Measurements from ENCODE around the gene PPP3CA. TPM values are rescaled to one million over a fixed set of nuclear protein-coding genes. Genes with fewer than 3 reads are reported as not detected.

Gene PPP3CA
- total RNA-seq, 2 experiments from 2014 or later, result 24.6 to 25.9 TPM

GRCh38 chr4:101230801-101231426 is 116.4 kb downstream of the PPP3CA start:
- Mint-ChIP-seq H3K36me3 (ENCODE audit: low read depth) (no peaks in the 10 kb centered on the region), H3K4me3 (no peak overlapping the region), H3K27me3 (no peaks in the 10 kb centered on the region), H3K9me3 (no peaks in the 10 kb centered on the region), H3K4me1 (no peaks in the 10 kb centered on the region), H3K27ac (no peak overlapping the region)
- CTCF ChIA-PET, result no interaction called here
- no peak for DNase-seq
- POLR2A ChIA-PET, result no interaction called here

- no peaks in the 10 kb centered on the region for H3K36me3 Mint-ChIP-seq (ENCODE audit: low read depth)
- no peak overlapping the region for H3K4me3 Mint-ChIP-seq
- H3K4me1 Mint-ChIP-seq, result peaks cover 4% of the 10 kb centered on the region
- POLR2A ChIA-PET, result no interaction called here
- DNase-seq, result no peak
- peaks cover 4% of the 10 kb centered on the region for H3K27me3 Mint-ChIP-seq
- CTCF ChIA-PET, result interaction anchor here (0.6 kb wide), 2 partner anchors 199 to 510 kb away, joined by 3 read pairs; no protein-coding TSS in a partner anchor
- H3K9me3 Mint-ChIP-seq, result no peaks in the 10 kb centered on the region
- H3K27ac Mint-ChIP-seq, result no peak overlapping the region
Observed at GRCh38 chr4:101229116-101229515, 118.2 kb downstream of the PPP3CA start.

- no peak overlapping the region for H3K27ac Mint-ChIP-seq
- H3K9me3 Mint-ChIP-seq, result no peaks in the 10 kb centered on the region
- H3K4me1 Mint-ChIP-seq, result peaks cover 4% of the 10 kb centered on the region
- POLR2A ChIA-PET, result interaction anchor here (0.6 kb wide), 1 partner anchor 15 kb away, joined by 4 read pairs; no protein-coding TSS in a partner anchor
- peaks cover 4% of the 10 kb centered on the region for H3K27me3 Mint-ChIP-seq
- no peak for DNase-seq
- no peak overlapping the region for H3K4me3 Mint-ChIP-seq
- CTCF ChIA-PET, result no interaction called here
- no peaks in the 10 kb centered on the region for H3K36me3 Mint-ChIP-seq (ENCODE audit: low read depth)
Observed at GRCh38 chr4:101227715-101228114, 119.6 kb downstream of the PPP3CA start.

GRCh38 chr4:101224358-101225218 is 122.7 kb downstream of the PPP3CA start:
- Mint-ChIP-seq H3K36me3 (ENCODE audit: low read depth) (no peaks in the 10 kb centered on the region), H3K4me3 (no peak overlapping the region), H3K27ac (no peak overlapping the region), H3K27me3 (peaks cover 4% of the 10 kb centered on the region), H3K4me1 (peaks cover 4% of the 10 kb centered on the region), H3K9me3 (no peaks in the 10 kb centered on the region)
- DNase-seq, result no peak
- ChIA-PET POLR2A (no interaction called here), CTCF (no interaction called here)

DNA sequence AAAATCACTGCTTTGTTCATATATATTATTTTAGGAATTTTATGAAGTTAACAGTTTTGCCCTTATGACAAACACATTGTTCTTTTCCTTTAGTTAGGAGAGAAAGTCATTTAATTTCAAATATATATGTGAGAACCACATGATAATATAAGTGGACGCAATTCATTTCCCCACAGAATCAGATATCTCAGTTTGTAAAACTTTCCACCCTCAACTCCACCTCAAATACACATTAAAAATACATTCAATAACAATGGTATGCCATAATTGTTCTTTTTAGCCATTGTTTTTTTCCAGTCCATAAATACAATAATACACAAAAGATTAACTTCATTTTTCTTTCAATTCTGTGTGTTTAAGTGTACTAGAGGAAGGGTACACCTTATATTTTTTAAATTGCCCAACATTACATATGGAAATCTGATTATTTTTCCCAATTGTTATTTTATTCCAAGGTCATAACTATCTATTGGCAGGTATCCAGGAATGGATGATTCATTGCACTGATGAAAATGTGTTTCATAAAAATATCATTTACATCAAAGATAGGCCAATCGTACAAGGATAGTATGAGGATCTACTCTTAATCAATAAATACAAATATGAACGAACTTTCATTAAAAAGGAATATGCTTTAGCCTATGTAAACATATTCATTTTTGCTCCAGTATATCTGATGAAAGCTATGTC is 125.0 kb downstream of the PPP3CA start:
- Mint-ChIP-seq H3K27ac (no peak overlapping the region), H3K4me1 (peaks cover 4% of the 10 kb centered on the region), H3K4me3 (no peak overlapping the region), H3K36me3 (ENCODE audit: low read depth) (no peaks in the 10 kb centered on the region), H3K27me3 (peaks cover 4% of the 10 kb centered on the region), H3K9me3 (no peaks in the 10 kb centered on the region)
- ChIA-PET POLR2A (no interaction called here), CTCF (interaction anchor here (0.6 kb wide), 1 partner anchor 100 kb away, joined by 3 read pairs; no protein-coding TSS in a partner anchor)
- no peak for DNase-seq

- Mint-ChIP-seq H3K27ac (no peak overlapping the region), H3K9me3 (no peaks in the 10 kb centered on the region)
Observed at GRCh38 chr4:101221294-101221693, 126.0 kb downstream of the PPP3CA start.

DNA sequence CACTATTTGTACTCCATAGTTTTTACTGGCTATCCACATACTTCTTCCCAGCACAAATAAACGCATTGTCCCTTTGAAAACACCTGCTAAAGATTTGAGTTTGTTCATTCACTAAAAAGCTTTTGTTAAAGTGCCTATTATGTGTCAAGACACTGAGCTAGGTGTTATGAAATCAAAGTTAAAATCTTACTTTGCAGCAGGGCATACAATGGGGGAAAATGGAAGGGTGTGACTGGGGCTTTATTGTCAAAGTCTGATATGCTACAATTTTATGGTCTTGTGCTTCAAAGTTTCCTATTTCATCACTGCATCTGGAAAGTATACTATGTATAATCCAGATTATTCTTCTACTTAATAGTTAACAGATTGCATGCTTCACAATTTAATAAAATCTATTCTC is 128.4 kb downstream of the PPP3CA start:
- H3K27ac Mint-ChIP-seq, result no peak overlapping the region
- no peak overlapping the region for H3K4me3 Mint-ChIP-seq
- H3K27me3 Mint-ChIP-seq, result no peaks in the 10 kb centered on the region
- DNase-seq, result no peak
- no peaks in the 10 kb centered on the region for H3K36me3 Mint-ChIP-seq (ENCODE audit: low read depth)
- H3K9me3 Mint-ChIP-seq, result no peaks in the 10 kb centered on the region
- no peaks in the 10 kb centered on the region for H3K4me1 Mint-ChIP-seq
- ChIA-PET CTCF (no interaction called here), POLR2A (no interaction called here)

More at GRCh38 chr4:101221294-101221693, 126.0 kb downstream of the PPP3CA start:
- ChIA-PET CTCF (no interaction called here), POLR2A (no interaction called here)
- Mint-ChIP-seq H3K4me3 (no peak overlapping the region), H3K27me3 (peaks cover 4% of the 10 kb centered on the region), H3K4me1 (peaks cover 4% of the 10 kb centered on the region), H3K36me3 (ENCODE audit: low read depth) (no peaks in the 10 kb centered on the region)
- no peak for DNase-seq

DNA sequence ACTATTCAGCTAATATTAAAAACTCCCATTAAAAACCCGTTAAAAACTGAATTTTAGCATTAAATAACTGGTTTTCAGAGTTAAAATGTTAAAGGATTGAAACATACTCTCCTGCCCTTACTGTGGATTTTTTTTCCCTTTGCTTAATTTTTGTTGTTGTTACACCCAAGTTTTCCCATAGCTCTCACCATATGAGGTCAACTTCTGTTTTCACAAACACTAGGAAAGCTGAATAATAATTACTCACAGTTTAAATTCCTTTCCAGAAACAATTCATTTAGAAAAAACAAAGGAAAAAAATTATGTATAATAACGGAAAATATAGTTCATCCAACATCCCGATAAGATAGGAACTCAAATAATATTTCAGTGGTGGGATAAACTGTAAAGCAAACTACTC is 129.0 kb downstream of the PPP3CA start:
- Mint-ChIP-seq H3K9me3 (no peaks in the 10 kb centered on the region), H3K4me3 (no peak overlapping the region), H3K27me3 (no peaks in the 10 kb centered on the region), H3K4me1 (no peaks in the 10 kb centered on the region), H3K36me3 (ENCODE audit: low read depth) (no peaks in the 10 kb centered on the region), H3K27ac (no peak overlapping the region)
- no peak for DNase-seq
- ChIA-PET CTCF (no interaction called here), POLR2A (no interaction called here)

DNA sequence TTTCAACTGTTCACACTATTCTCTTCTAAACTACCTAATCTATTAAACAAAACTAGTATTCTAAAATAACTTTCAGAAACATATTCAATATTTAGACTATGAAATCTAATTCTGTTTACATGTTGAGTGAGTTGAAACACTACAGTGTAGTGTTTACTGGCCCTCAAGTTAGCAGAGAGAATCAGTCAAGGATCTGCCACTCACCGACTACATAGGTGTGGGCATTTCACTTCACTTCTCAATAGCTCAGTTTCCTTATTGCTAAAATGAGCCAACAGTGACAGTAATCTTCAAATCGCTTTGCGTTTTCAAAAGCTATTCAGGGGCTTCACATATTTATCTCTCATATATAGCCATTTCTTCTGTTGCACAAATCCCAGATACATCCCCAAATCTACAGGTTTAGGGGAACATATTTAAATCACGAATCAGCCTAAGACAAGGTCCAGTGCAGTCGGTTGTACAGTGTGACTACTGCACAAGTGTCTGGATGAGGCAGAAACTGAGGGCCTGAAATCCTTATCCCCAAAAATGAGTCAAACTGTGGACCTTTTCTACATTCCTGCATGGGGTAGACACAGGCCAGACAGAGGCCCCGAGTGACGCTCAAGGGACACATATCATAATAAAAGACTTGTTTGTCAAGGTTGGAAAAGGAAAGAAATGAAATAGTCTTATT is 129.8 kb downstream of the PPP3CA start:
- H3K4me1 Mint-ChIP-seq, result no peaks in the 10 kb centered on the region
- DNase-seq, result no peak
- no peak overlapping the region for H3K27ac Mint-ChIP-seq
- CTCF ChIA-PET, result no interaction called here
- H3K36me3 Mint-ChIP-seq (ENCODE audit: low read depth), result no peaks in the 10 kb centered on the region
- POLR2A ChIA-PET, result no interaction called here
- H3K4me3 Mint-ChIP-seq, result no peak overlapping the region
- H3K27me3 Mint-ChIP-seq, result no peaks in the 10 kb centered on the region
- no peaks in the 10 kb centered on the region for H3K9me3 Mint-ChIP-seq

DNA sequence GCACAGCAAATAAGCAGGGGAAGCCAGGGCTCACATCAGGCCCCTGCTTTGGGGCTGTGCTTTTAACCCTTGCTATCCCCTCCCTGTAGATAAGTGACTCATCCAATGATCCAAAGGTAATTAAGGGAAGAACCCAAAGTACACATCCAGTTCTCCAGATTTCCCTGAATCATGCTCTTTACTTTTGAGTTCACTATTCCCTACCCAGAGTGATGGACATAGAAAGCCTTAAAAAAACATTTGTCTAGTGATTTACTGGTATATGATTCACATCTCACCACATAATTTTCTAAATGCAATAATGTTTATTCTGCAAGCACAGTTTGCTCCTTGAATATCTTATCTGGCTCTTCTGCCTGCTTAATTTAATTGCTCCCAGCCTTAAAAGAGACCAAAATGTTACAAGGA is 136.2 kb downstream of the PPP3CA start:
- no peak overlapping the region for H3K27ac Mint-ChIP-seq
- no peaks in the 10 kb centered on the region for H3K27me3 Mint-ChIP-seq
- no peak overlapping the region for H3K4me3 Mint-ChIP-seq
- no peak for DNase-seq
- peaks cover 3% of the 10 kb centered on the region for H3K9me3 Mint-ChIP-seq
- ChIA-PET POLR2A (no interaction called here), CTCF (no interaction called here)
- peaks cover 8% of the 10 kb centered on the region for H3K4me1 Mint-ChIP-seq
- H3K36me3 Mint-ChIP-seq (ENCODE audit: low read depth), result peaks cover 4% of the 10 kb centered on the region

- no peak for DNase-seq
- ChIA-PET POLR2A (no interaction called here), CTCF (no interaction called here)
- Mint-ChIP-seq H3K27ac (no peak overlapping the region), H3K27me3 (no peaks in the 10 kb centered on the region), H3K9me3 (peaks cover 3% of the 10 kb centered on the region), H3K36me3 (ENCODE audit: low read depth) (peaks cover 8% of the 10 kb centered on the region), H3K4me3 (no peak overlapping the region), H3K4me1 (peaks cover 16% of the 10 kb centered on the region)
Observed at GRCh38 chr4:101210331-101210730, 137.0 kb downstream of the PPP3CA start.

DNA sequence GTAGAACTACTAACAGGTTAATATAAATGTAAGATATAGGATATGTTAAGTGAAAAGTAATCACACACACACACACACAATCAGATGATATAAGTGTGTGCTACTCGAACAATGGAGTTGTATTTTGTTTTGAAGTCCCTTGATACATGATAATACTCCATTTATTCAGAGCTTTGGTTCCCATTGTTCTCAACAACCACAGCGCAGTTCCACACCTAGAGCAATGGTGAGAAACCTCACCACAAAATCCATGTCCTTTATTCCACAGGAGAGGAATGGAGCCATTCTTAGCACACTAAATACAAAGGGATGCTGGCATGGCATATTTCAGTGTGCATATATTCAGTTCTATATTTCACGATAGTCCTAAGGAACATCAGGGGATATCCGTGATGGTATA is 139.2 kb downstream of the PPP3CA start:
- POLR2A ChIA-PET, result no interaction called here
- H3K4me3 Mint-ChIP-seq, result no peak overlapping the region
- DNase-seq, result no peak
- H3K9me3 Mint-ChIP-seq, result peaks cover 3% of the 10 kb centered on the region
- CTCF ChIA-PET, result interaction anchor here (0.6 to 1.4 kb wide), 2 partner anchors 39 to 1003 kb away, joined by 3 read pairs; no protein-coding TSS in a partner anchor
- H3K27ac Mint-ChIP-seq, result no peak overlapping the region
- H3K4me1 Mint-ChIP-seq, result peaks cover 21% of the 10 kb centered on the region
- no peaks in the 10 kb centered on the region for H3K27me3 Mint-ChIP-seq
- H3K36me3 Mint-ChIP-seq (ENCODE audit: low read depth), result peaks cover 8% of the 10 kb centered on the region

- Mint-ChIP-seq H3K36me3 (ENCODE audit: low read depth) (peaks cover 8% of the 10 kb centered on the region), H3K4me1 (peaks cover 26% of the 10 kb centered on the region), H3K4me3 (no peak overlapping the region), H3K27me3 (no peaks in the 10 kb centered on the region), H3K27ac (peak overlapping the region; percentile 76), H3K9me3 (peaks cover 3% of the 10 kb centered on the region)
- peak; percentile 63 for DNase-seq
- ChIA-PET POLR2A (no interaction called here), CTCF (no interaction called here)
Observed at GRCh38 chr4:101205916-101206315, 141.4 kb downstream of the PPP3CA start.
